Ishikawa (cell line): ENCODE measurements around the gene PSMG2.

Experiments
- EP300 ChIP-seq: IDR thresholded peaks from 2 replicates; pipeline ENCODE4 v1.6.1; 2012; ENCODE audit warnings: borderline replicate concordance
- FOXM1 ChIP-seq: IDR thresholded peaks from 2 replicates; pipeline ENCODE4 v1.6.1; 2012; ENCODE audit warnings: low read depth, borderline replicate concordance
- NFIC ChIP-seq: IDR thresholded peaks from 2 replicates; pipeline ENCODE4 v1.6.1; 2012
- ZBTB7A ChIP-seq: IDR thresholded peaks from 2 replicates; pipeline ENCODE4 v1.6.1; 2012; ENCODE audit warnings: low read depth

DNA sequence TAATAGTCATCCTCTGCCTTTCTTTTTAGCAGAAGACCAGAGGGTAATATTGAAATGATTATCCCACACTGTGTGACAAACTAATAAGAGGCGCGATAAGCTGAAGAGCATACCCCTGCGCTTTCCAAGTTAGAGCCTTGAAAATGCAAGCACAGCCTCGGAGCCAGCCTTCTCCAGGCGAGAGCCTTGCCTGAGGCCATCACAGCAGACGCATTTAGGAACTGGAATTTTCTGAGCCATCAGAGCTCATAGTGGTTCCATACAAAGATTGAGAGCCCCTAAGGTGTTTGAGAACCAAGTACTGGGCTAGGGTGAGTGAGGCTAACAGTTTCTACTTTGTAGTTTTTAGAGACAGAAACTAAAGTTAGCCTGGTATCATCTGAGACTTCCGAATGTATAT lies 19.9 kb downstream of the PSMG2 start:
- TF ChIP-seq EP300 (no peak), FOXM1 (no peak), NFIC (no peak), ZBTB7A (no peak)
